Endodermal cell (in vitro differentiated cells): ENCODE data around the gene ACP7. TPM values are rescaled to one million over a fixed set of nuclear protein-coding genes. Genes with fewer than 3 reads are reported as not detected.

Experiments
- DNase-seq: peaks from one replicate; pipeline ENCODE4 v3.0.0-alpha.2; 2017
- H3K27ac ChIP-seq: 2 replicates; pipeline ENCODE4 v1.5.1; 2013; ENCODE audit warnings: mild to moderate bottlenecking, low read depth, low read length, moderate library complexity
- H3K27me3 ChIP-seq: 2 replicates; pipeline ENCODE4 v1.6.1; 2013; ENCODE audit warnings: mild to moderate bottlenecking, low read length, moderate library complexity; ENCODE audit not compliant: insufficient read depth, control insufficient read depth, poor library complexity, severe bottlenecking
- H3K36me3 ChIP-seq: 2 replicates; pipeline ENCODE4 v1.7.0; 2013; ENCODE audit warnings: mild to moderate bottlenecking, low read length, moderate library complexity; ENCODE audit not compliant: control insufficient read depth, insufficient read depth
- H3K4me1 ChIP-seq: one replicate; pipeline ENCODE4 v1.7.0; 2013; ENCODE audit warnings: low read length; ENCODE audit not compliant: control insufficient read depth, insufficient read depth
- H3K4me3 ChIP-seq: 2 replicates; pipeline ENCODE4 v1.5.1; 2013; ENCODE audit warnings: mild to moderate bottlenecking, low read length, moderate library complexity
- H3K9ac ChIP-seq: 2 replicates; pipeline ENCODE4 v1.6.1; 2013; ENCODE audit warnings: mild to moderate bottlenecking, low read length, moderate library complexity; ENCODE audit not compliant: poor library complexity, severe bottlenecking; ENCODE audit errors: extremely low read depth
- H3K9me3 ChIP-seq: 2 replicates; pipeline ENCODE4 v1.6.1; 2013; ENCODE audit warnings: mild to moderate bottlenecking, low read length, moderate library complexity; ENCODE audit not compliant: control insufficient read depth
- H3K27ac Mint-ChIP-seq: 2 replicates; pipeline ENCODE4 v1.8.0; 2020; ENCODE audit warnings: mixed read lengths
- H3K27me3 Mint-ChIP-seq: 2 replicates; pipeline ENCODE4 v1.8.0; 2021; ENCODE audit warnings: mild to moderate bottlenecking, mixed read lengths; ENCODE audit not compliant: insufficient read depth
- H3K36me3 Mint-ChIP-seq: 2 replicates; pipeline ENCODE4 v1.8.0; 2020; ENCODE audit warnings: low read depth, mixed read lengths
- H3K4me1 Mint-ChIP-seq: 2 replicates; pipeline ENCODE4 v1.8.0; 2020; ENCODE audit warnings: mixed read lengths
- H3K4me3 Mint-ChIP-seq: 2 replicates; pipeline ENCODE4 v1.8.0; 2020; ENCODE audit warnings: mild to moderate bottlenecking, moderate library complexity, mixed read lengths
- H3K9me3 Mint-ChIP-seq: 2 replicates; pipeline ENCODE4 v1.8.0; 2020; ENCODE audit warnings: mild to moderate bottlenecking, mixed read lengths
- CTCF ChIP-seq: fragments of 200-600 bp; sonication (generic); conservative IDR thresholded peaks from 2 replicates; pipeline ENCODE4 v1.5.0; 2021; ENCODE audit warnings: antibody characterized with exemption, mild to moderate bottlenecking
- WGBS, 2 experiments: methylation state at CpG; one replicate each; pipeline versions ENCODE4 v1.1.5 to v1.1.7; 2013; ENCODE audit warnings: missing lambda C conversion rate in 2 of 2, mixed read lengths in 1 of 2; ENCODE audit not compliant: insufficient coverage in 1 of 2, insufficient read length in 1 of 2; 5-methylcytosine and 5-hydroxymethylcytosine counted together
- total RNA-seq, 2 donors: library from RNA; stranded (reverse); fragmentation: NEBNext Ultra II Directional in 1 of 2; extraction: Animal tissue kit (Norgen Biotek cat#: 25700) in 1 of 2; gene quantifications; 2 replicates in 1 of 2; 3 replicates in 1 of 2; pipeline ENCODE4 v1.2.1, GENCODE V29; 2021

Gene ACP7
- total RNA-seq, 2 donors from 2014 or later: 0.29 TPM; not detected in 1

- Histone ChIP-seq H3K36me3 (no peaks in the 10 kb centered on the region), H3K4me3 (no peak overlapping the region), H3K27me3 (no peaks in the 10 kb centered on the region), H3K9ac (no peak overlapping the region), H3K27ac (no peak overlapping the region), H3K9me3 (peaks cover 13% of the 10 kb centered on the region), H3K4me1 (no peaks in the 10 kb centered on the region)
- H3K4me1 Mint-ChIP-seq: no peaks in the 10 kb centered on the region
- H3K9me3 Mint-ChIP-seq: peaks cover 32% of the 10 kb centered on the region
- H3K27me3 Mint-ChIP-seq: peaks cover 22% of the 10 kb centered on the region
- no peak overlapping the region for H3K4me3 Mint-ChIP-seq
- peaks cover 4% of the 10 kb centered on the region for H3K36me3 Mint-ChIP-seq
- WGBS, 2 experiments: 85 to 100% methylated on average over 1 to 2 of the region's 2 CpGs
- no peak for TF ChIP-seq CTCF
- H3K27ac Mint-ChIP-seq: no peak overlapping the region
- DNase-seq: no peak
These were observed 37.1 kb upstream of the ACP7 start for GRCh38 chr19:39047073-39047472.

GRCh38 chr19:39052243-39052746 is 31.9 kb upstream of the ACP7 start:
- peak; percentile 99 for TF ChIP-seq CTCF
- no peak overlapping the region for H3K27ac Mint-ChIP-seq
- H3K4me3 Mint-ChIP-seq: no peak overlapping the region
- Histone ChIP-seq H3K36me3 (no peaks in the 10 kb centered on the region), H3K9ac (no peak overlapping the region), H3K9me3 (peaks cover 5% of the 10 kb centered on the region), H3K27ac (no peak overlapping the region), H3K27me3 (no peaks in the 10 kb centered on the region), H3K4me3 (no peak overlapping the region), H3K4me1 (no peaks in the 10 kb centered on the region)
- no peaks in the 10 kb centered on the region for H3K4me1 Mint-ChIP-seq
- WGBS, 2 experiments: 27 to 36% methylated on average over 3 to 10 of the region's 10 CpGs
- H3K9me3 Mint-ChIP-seq: peaks cover 15% of the 10 kb centered on the region
- peak; percentile 91 for DNase-seq
- peaks cover 15% of the 10 kb centered on the region for H3K27me3 Mint-ChIP-seq
- H3K36me3 Mint-ChIP-seq: no peaks in the 10 kb centered on the region

- no peak for DNase-seq
- Mint-ChIP-seq H3K4me3 (no peak overlapping the region), H3K4me1 (no peaks in the 10 kb centered on the region), H3K27ac (no peak overlapping the region), H3K36me3 (no peaks in the 10 kb centered on the region), H3K9me3 (peaks cover 11% of the 10 kb centered on the region), H3K27me3 (peaks cover 11% of the 10 kb centered on the region)
- H3K9ac ChIP-seq: no peak overlapping the region
- H3K4me1 ChIP-seq: peaks cover under 1% of the 10 kb centered on the region
- H3K27ac ChIP-seq: no peak overlapping the region
- WGBS, 2 experiments: 77 to 83% methylated on average over 2 to 9 of the region's 9 CpGs
- H3K9me3 ChIP-seq: peaks cover 5% of the 10 kb centered on the region
- H3K4me3 ChIP-seq: no peak overlapping the region
- H3K36me3 ChIP-seq: no peaks in the 10 kb centered on the region
- no peaks in the 10 kb centered on the region for H3K27me3 ChIP-seq
- TF ChIP-seq CTCF: no peak
These were observed 31.3 kb upstream of the ACP7 start for GRCh38 chr19:39052846-39053245.
